Cerebellar nuclear complex (tissue), 1 donor: ENCODE results near the gene NTN5.
"Not testable (repeated sequence)": the region's sequence is repeated elsewhere in the genome, so short reads cannot be mapped to it uniquely, and the experiment has no call there.

Experiments
- DNase-seq, 2 experiments: peaks; one replicate each; lab custom pipeline; 2025; lab: John Stamatoyannopoulos, UW

The NTN5 gene, protein sequence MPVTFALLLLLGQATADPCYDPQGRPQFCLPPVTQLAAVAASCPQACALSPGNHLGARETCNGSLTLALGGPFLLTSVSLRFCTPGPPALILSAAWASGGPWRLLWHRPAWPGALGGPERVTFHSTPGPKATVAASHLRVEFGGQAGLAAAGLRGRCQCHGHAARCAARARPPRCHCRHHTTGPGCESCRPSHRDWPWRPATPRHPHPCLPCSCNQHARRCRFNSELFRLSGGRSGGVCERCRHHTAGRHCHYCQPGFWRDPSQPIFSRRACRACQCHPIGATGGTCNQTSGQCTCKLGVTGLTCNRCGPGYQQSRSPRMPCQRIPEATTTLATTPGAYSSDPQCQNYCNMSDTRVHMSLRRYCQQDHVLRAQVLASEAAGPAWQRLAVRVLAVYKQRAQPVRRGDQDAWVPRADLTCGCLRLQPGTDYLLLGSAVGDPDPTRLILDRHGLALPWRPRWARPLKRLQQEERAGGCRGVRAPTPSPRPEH

DNA sequence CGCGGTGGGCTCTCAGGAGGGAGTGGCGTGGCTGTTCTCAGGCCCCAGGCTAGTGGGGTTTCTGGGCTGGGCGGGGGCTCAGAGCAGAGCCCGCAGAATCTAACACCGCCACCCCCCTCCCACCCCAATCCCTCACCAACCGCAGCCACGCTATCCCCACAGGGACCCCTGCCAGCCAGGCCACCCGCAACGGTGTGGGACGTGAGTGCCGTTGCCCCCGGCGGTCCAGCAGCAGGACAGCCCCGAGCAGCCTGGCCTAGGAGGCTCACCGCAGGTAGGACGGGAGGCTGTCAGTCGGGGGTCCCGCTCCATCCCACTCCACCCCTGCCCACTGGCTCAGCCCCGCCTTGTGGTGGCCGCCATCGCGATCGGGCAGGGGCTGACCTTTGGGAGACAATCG lies at the start of gene NTN5:
TSS of gene NTN5 (minus strand) at position 24 of the 400 bp plus-strand sequence. CDS start 2,031 bp downstream, outside the sequence.
- DNase-seq: no peak

- no peak for DNase-seq
Measured at GRCh38 chr19:48722196-48722708, 49.4 kb upstream of the NTN5 start.

DNA sequence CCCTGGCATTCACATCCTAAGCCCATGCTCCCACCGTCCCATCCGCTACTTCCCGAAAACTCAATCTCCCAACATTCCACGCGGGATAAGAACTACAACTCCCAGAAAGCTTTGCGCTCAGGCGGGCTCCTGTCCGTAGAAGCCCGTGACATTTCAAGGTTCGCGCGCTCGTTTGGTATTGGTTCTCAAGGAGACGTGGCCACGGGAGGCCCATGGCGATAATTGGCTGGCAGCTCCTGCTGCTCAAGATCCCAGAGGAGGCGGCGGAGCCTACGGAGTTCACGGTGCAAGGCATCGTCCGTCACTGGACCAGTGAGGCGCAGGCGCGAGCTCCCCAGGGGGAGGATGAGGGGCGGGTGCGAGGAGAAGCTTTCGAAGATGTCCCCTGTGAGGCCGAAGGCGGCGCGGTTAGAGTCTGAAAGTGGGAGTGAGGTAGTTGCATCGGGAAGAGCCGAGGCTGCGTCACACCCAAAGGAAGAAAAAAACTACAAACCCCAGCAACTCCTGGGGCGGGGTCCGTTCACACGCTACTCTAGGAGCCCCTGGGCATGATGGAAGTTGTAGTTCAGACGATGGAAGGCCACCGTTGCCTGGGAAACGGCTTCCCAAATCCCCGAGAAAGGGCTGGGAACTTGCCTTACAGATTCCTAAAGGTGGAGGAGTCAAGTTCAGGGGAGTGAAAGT lies 47.9 kb upstream of the NTN5 start:
- DNase-seq: peak; percentile 89 to 99

DNA sequence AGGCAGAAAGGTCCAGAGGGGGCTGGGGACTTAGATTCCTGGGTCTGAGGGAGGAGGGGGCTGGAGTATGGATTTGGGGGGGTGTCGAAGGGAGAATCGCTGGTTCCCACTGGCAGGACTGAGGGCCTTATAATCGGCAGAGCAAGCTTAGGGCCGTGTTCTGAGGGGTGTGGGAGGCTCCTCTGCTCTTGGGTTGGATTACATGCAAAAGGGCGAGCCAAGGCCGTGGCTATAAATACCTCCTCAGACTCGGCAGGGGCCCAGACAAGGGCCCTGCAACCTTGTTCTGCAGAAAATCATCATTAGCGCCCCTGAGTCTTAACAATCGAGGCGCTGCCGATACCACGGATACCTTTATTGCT lies 47.4 kb upstream of the NTN5 start:
- DNase-seq: no peak

DNA sequence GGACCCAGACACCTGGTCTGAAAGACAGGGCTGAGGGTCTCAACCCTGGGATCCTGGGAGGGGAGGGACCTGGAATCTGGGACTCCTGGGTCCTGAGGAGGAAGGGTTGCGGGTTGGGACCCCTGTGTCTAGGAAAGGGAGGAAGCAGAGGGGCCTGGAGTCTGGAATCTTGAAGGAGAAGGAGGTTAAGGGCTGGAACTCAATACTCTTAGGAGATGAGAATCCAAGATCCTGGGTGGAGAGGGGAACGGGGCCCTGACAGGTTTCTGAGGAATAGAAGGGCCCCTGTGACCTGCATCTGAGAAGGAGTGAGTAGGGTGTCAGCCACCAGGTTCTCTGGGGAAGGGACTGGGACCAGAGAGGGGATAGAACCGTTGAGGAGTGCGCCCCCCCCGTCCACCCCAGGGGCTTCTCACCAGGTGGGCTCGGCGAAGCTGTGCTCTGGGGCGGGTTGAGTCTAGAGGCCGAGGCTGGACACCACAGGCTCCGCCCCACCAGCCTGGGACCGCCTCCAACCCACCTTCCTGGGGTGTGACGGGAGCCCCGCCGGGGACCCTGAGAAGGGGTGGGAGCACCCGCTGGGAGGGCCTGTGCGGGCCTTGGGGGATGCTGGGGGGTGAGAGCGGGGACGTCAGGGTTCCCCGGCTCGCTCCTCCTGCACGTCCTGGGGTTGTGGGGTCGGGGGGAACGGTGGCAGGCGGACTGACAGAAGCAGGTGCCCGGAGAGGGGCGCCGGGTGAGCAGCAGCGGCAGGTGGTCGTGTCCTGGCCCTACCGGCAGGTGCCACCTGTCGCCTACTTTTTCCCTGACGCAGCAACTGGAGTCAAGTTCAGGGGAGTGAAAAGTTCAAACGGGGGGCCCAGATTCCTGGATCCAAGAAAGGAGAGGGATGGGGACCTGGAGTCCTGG lies 46.7 kb upstream of the NTN5 start, which contains the start of gene MAMSTR:
TSS of gene MAMSTR (minus strand) at position 463 of the 909 bp plus-strand sequence. CDS start 694 bp downstream, outside the sequence.
- DNase-seq: no peak

DNA sequence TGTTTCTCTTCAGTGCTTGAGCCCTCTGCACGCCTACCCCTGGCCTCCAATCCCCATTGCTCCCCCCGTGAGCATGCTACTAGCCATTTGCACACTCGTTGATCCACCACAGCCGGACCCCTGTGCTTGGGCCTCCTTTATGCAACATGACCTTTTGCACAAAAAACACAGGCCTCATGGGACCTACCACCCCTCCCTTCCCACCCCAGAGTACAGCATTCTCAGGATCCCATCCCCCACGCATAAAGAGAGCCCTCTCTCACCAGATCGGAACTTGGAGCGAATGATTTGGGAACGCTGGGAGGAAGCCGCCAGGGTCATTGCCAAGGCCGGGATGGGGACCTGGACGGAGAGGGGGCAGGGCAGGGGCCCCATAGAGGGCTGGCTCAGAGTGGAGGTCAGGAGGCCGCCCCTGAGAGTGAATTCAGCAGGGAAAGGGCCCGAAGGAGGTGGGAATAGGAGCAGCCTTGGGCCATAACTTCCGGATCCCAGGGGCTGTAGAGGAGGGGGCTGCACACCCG lies 46.0 kb upstream of the NTN5 start:
- DNase-seq: no peak

GRCh38 chr19:48718106-48718505 lies 45.3 kb upstream of the NTN5 start:
- not testable (repeated sequence) for DNase-seq

- peak in 1 of 2 experiments; percentile 46 for DNase-seq
Measured at GRCh38 chr19:48716562-48717291, 43.9 kb upstream of the NTN5 start.

DNA sequence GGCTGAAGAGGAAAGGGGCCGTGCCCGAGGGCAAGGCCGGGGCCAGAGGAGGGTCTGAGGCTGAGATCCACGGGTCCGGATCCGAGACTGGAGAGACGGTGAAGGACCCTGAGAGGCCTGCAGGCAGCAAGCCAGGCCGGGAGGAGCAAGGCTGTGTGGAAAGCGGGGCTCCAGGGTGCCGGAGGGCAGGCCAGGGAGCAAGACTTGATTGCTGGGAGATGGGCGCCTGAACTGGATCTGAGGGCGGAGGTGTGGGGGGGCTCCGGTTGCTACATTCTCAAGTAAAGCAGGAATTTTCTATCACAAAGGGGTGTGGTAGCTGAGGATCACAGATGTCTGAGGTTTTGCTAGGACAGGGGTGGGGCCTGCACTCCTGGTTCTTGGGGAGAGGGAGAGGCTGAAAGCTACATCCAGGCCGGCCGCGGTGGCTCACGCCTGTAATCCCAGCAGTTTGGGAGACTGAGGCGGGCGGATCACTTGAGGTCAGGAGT lies 42.9 kb upstream of the NTN5 start:
- DNase-seq: no peak

- no peak for DNase-seq
Measured at GRCh38 chr19:48714759-48715675, 42.2 kb upstream of the NTN5 start.

DNA sequence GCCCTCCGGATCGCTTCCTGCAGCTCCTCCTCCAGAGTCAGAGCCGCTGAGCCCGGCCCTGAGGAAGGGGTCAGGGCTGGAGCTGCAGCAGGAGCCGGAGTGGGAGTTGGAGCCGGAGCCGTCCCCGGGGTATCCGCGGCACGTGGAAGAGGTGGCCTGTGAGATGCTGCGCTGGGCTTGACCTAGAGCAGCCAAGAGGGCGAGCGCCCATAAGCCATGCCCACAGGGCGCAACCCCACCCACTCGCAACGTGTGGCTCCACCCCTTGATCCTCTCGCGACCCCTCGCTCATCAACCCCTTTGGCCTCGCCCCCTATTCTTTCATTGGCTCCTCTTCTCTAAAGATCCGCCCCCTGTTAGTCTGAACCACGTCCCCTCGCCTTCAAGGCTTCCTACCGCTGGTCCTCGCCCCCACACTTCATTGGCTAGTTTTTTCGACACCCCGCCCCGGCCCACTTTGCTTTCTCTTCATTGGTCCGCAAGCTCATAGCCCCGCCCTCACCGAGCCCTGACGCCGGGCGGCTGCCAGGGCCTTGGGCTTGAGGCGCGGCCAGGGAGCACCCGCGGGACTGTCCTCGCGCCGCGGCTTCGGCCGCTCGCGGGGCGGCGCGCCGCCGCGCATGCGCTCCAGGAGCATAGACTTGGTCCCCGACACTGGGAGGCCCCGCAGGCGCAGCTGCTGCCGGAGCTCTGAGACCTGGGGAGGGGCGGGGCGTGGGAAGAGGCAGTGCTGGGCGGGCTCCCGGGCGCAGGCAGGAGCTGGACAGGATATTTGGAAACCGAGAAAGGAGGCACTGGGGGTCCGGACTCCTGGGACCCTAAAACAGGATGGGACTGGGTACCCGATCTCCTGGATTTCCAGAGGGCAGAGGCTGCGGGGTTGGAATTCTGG lies 41.3 kb upstream of the NTN5 start:
- DNase-seq: peak; percentile 95 to 97

DNA sequence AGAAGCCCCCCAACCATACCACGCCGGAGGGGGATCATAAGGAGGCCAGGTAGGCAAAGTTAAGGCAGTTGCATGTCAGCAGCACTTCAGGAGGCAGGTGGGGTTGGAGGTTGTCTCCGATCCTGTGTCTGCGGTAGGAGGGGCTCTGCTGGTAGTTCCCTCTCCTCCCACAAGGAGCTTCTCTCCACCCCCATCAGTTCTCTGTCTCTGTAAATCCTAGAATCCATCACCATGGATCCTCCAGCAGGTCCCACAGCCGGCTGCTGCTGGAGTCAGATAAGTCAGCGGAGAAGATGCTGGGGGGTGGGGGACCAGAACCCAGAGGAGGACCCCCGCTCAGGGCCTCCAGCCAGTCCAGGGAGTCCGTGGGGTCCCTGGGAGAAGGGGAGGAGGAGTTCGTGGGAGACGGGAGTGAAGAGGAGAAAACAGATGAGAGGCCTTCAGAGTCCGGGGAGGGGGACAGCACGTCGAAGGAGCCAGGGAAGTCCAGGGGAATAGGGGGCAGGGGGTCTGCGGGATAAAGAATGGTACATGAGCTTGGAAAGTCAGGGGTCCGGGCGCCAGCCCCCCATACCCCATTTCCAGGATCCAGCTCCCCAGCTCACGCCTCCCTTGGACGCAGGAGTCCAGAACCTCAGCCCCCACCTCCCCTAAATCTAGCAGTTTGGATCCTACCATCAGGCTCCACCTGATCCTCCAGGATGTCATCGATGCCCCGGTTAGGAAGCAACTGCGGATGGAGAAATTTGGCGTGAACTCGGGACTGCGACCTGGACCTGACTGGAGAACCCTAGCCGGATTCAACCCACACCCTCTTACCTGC lies 40.4 kb upstream of the NTN5 start:
- no peak for DNase-seq

DNA sequence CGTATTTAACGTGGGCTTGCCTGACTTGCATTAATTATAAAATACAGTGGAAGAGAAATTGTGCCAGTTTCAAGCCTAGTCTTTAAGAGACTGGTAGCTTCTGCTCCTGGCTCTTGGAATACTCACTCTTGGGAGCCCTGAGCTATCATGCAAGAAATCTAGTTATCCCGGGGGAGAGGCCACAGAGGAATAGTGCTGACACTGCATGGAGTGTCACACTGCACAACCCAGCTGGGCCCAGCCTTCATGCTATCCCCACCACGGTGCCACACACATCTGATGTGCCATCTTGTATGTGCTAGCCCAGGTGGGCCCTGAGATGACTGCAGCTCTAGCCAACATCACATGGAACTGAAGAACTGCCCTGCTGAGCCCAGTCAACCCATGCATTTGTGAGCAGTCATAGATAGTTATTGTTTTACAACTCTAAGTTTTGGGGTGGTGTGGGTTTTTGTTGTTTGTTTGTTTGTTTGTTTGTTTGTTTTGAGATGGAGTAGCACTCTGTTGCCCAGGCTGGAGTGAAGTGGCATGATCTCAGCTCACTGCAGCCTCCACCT lies 38.4 kb upstream of the NTN5 start:
- DNase-seq: no peak

- DNase-seq: no peak
Measured at GRCh38 chr19:48708471-48708870, 35.7 kb upstream of the NTN5 start.

- no peak for DNase-seq
Measured at GRCh38 chr19:48705431-48705830, 32.6 kb upstream of the NTN5 start.

GRCh38 chr19:48703316-48703715 lies 30.5 kb upstream of the NTN5 start:
- no peak for DNase-seq

- no peak for DNase-seq
Measured at GRCh38 chr19:48702701-48703100, 29.9 kb upstream of the NTN5 start.
